ENCODE measurements around the gene ITGAE.

- TF ChIP-seq EZH2phosphoT487 (IDR thresholded peaks at IDR 0.05): no peak
- peak; percentile 16 for TF ChIP-seq CTCF (IDR thresholded peaks at IDR 0.05)
Observed at GRCh38 chr17:3799181-3799945, 1.6 kb downstream of the ITGAE start.
